ENCODE results near the gene GRIK2. TPM values are rescaled to one million over a fixed set of nuclear protein-coding genes. Genes with fewer than 3 reads are reported as not detected.

The GRIK2 gene
- total and polyA plus RNA-seq, 2 donors (not counting 3 experiments of a cell fraction or from before 2014, with no cell fraction given) = not detected

- intact Hi-C loops (cut with micrococcal nuclease) = no loop called here
- POLR2A ChIA-PET = no interaction called here
- H3K4me3 ChIP-seq (replicated peaks in 1 of 3; ENCODE audit: insufficient read depth in 1 of 3, low read depth in 1 of 3, low read length in 3 of 3) = no peak overlapping the region
- no peak overlapping the region for H2AFZ ChIP-seq (ENCODE audit: low read depth, low read length)
- H3K9me1 ChIP-seq (replicated peaks; ENCODE audit: control insufficient read depth, extremely low read depth, insufficient read depth, low read length) = no peaks in the 10 kb centered on the region
- no peaks in the 10 kb centered on the region for H3K79me2 ChIP-seq (ENCODE audit: control insufficient read depth, insufficient read depth, low read length)
- no peaks in the 10 kb centered on the region for H4K20me1 ChIP-seq (replicated peaks; ENCODE audit: control insufficient read depth, extremely low read depth, insufficient read depth, low read length)
- FAIRE-seq = no peak
- DNase-seq (ENCODE audit: low read depth, low spot score) = no peak
- dilution Hi-C loops (cut with MboI; ENCODE audit: extremely low pct_ligation_motif_present, low sequenced_read_pairs) = no loop called here
- peaks cover 18 to 24% of the 10 kb centered on the region in 2 experiments for H3K27me3 ChIP-seq (ENCODE audit: control insufficient read depth in 2 of 2, insufficient read depth in 2 of 2, low read length in 2 of 2)
- H3K9me3 ChIP-seq (replicated peaks; ENCODE audit: control insufficient read depth, insufficient read depth, low read length) = no peaks in the 10 kb centered on the region
- H3K9ac ChIP-seq (replicated peaks; ENCODE audit: extremely low read depth, insufficient read depth, low read length) = no peak overlapping the region
- no peak overlapping the region for H3K4me2 ChIP-seq (ENCODE audit: insufficient read depth, low read length)
- H3K27ac ChIP-seq (ENCODE audit: insufficient read depth, low read depth, low read length) = no peak overlapping the region
- H3K4me1 ChIP-seq (ENCODE audit: control insufficient read depth, extremely low read depth, insufficient read depth, low read length) = no peaks in the 10 kb centered on the region
- CTCF ChIA-PET = no interaction called here
- no TSS peak for BruUV-seq (replicated peaks)
- TF ChIP-seq CTCF (IDR thresholded peaks at IDR 0.05; ENCODE audit: extremely low read depth in 1 of 2, insufficient read depth in 1 of 2, low read depth in 1 of 2, low read length in 2 of 2) (no peak), FOS (IDR thresholded peaks at IDR 0.05; ENCODE audit: borderline replicate concordance, insufficient read depth, low read length) (no peak), EZH2 (IDR thresholded peaks at IDR 0.05; ENCODE audit: borderline replicate concordance, low read depth, low read length, severe bottlenecking) (no peak)
- H3K36me3 ChIP-seq (ENCODE audit: control insufficient read depth in 2 of 2, extremely low read depth in 1 of 2, insufficient read depth in 2 of 2, low read length in 2 of 2) = no peaks in the 10 kb centered on the region
Measured at GRCh38 chr6:101404775-101405174, 11.3 kb downstream of the GRIK2 start.

- Histone ChIP-seq H3K27me3 (ENCODE audit: control insufficient read depth in 2 of 2, insufficient read depth in 2 of 2, low read length in 2 of 2) (no peaks in the 10 kb centered on the region), H3K4me3 (replicated peaks in 1 of 3; ENCODE audit: insufficient read depth in 1 of 3, low read depth in 1 of 3, low read length in 3 of 3) (no peak overlapping the region), H4K20me1 (replicated peaks; ENCODE audit: control insufficient read depth, extremely low read depth, insufficient read depth, low read length) (no peaks in the 10 kb centered on the region), H3K9me3 (replicated peaks; ENCODE audit: control insufficient read depth, insufficient read depth, low read length) (no peaks in the 10 kb centered on the region), H3K27ac (ENCODE audit: insufficient read depth, low read depth, low read length) (no peak overlapping the region), H3K4me2 (ENCODE audit: insufficient read depth, low read length) (no peak overlapping the region), H2AFZ (ENCODE audit: low read depth, low read length) (no peak overlapping the region), H3K4me1 (ENCODE audit: control insufficient read depth, extremely low read depth, insufficient read depth, low read length) (no peaks in the 10 kb centered on the region), H3K9ac (replicated peaks; ENCODE audit: extremely low read depth, insufficient read depth, low read length) (no peak overlapping the region), H3K9me1 (replicated peaks; ENCODE audit: control insufficient read depth, extremely low read depth, insufficient read depth, low read length) (no peaks in the 10 kb centered on the region), H3K36me3 (ENCODE audit: control insufficient read depth in 2 of 2, extremely low read depth in 1 of 2, insufficient read depth in 2 of 2, low read length in 2 of 2) (no peaks in the 10 kb centered on the region), H3K79me2 (ENCODE audit: control insufficient read depth, insufficient read depth, low read length) (no peaks in the 10 kb centered on the region)
- DNase-seq (ENCODE audit: low read depth, low spot score) (no peak), FAIRE-seq (no peak)
- no TSS peak for BruUV-seq (replicated peaks)
- TF ChIP-seq POLR2A (IDR thresholded peaks at IDR 0.05; ENCODE audit: low read depth, low read length) = no peak
- TF ChIP-seq MAX (IDR thresholded peaks at IDR 0.05; ENCODE audit: insufficient read depth, insufficient read length) = no peak
- no peak for TF ChIP-seq EZH2 (IDR thresholded peaks at IDR 0.05; ENCODE audit: borderline replicate concordance, low read depth, low read length, severe bottlenecking)
- dilution Hi-C loops (cut with MboI; ENCODE audit: extremely low pct_ligation_motif_present, low sequenced_read_pairs) (no loop called here), intact Hi-C loops (cut with micrococcal nuclease) (no loop called here)
- ChIA-PET CTCF (no interaction called here), POLR2A (no interaction called here)
Measured at GRCh38 chr6:101413773-101414172, 20.3 kb downstream of the GRIK2 start.

All from endothelial cell of umbilical vein (primary cell).